IMR-90 (cell line): Measurements from ENCODE around the gene CD14. TPM values are rescaled to one million over a fixed set of nuclear protein-coding genes. Genes with fewer than 3 reads are reported as not detected.

ENCODE experiments used
- ATAC-seq: fragments of 200-7000 bp; cut with Tn5 transposase; 2 replicates; pipeline ENCODE4 v1.9.1; 2020; ENCODE audit warnings: low read depth, mild to moderate bottlenecking, moderate library complexity
- BruUV-seq: library from RNA; stranded (reverse); fragments of 400-500 nt; replicated peaks from 2 replicates; lab custom pipeline; 2021; lab: Mats Ljungman, UMichigan
- CTCF ChIA-PET: fragments of 300-600 bp; formaldehyde crosslinking; extraction: SDS; loops from one replicate; lab custom pipeline; 2021; ENCODE audit warnings: antibody characterized with exemption; lab: Yijun Ruan, JAX
- POLR2A ChIA-PET: fragments of 300-600 bp; sonication (Branson Sonifier 250); formaldehyde crosslinking; loops from one replicate; lab custom pipeline; 2022; ENCODE audit warnings: antibody characterized with exemption; ENCODE audit not compliant: unreplicated experiment; lab: Charles Lee
- DNase-seq: peaks from one replicate; pipeline ENCODE4 v3.0.0; 2013
- H2AFZ ChIP-seq: replicated peaks from 2 replicates; pipeline ENCODE3; 2013; ENCODE audit warnings: low read length, mild to moderate bottlenecking; ENCODE audit not compliant: poor library complexity
- H2AK5ac ChIP-seq: 2 replicates; pipeline ENCODE4 v1.6.1; 2013; ENCODE audit warnings: low read depth, low read length, inconsistent platforms
- H2AK9ac ChIP-seq: replicated peaks from 2 replicates; pipeline ENCODE3; 2013; ENCODE audit warnings: mild to moderate bottlenecking, low read depth, low read length, moderate library complexity; ENCODE audit not compliant: poor library complexity
- H2BK120ac ChIP-seq: 2 replicates; pipeline ENCODE4 v1.6.1; 2013; ENCODE audit warnings: low read depth, low read length, inconsistent platforms
- H2BK15ac ChIP-seq: 3 replicates; pipeline ENCODE4 v1.6.1; 2013; ENCODE audit warnings: low read depth, low read length, inconsistent platforms
- H2BK20ac ChIP-seq: 2 replicates; pipeline ENCODE4 v1.6.1; 2013; ENCODE audit warnings: low read depth, mild to moderate bottlenecking, inconsistent platforms, low read length, moderate library complexity
- H2BK5ac ChIP-seq: 2 replicates; pipeline ENCODE4 v1.6.1; 2013; ENCODE audit warnings: mild to moderate bottlenecking, low read depth, low read length, inconsistent platforms; ENCODE audit not compliant: poor library complexity, severe bottlenecking
- H3K14ac ChIP-seq: replicated peaks from 2 replicates; pipeline ENCODE4 v1.6.1; 2013; ENCODE audit warnings: low read depth, low read length, inconsistent platforms
- H3K18ac ChIP-seq: 2 replicates; pipeline ENCODE4 v1.6.1; 2013; ENCODE audit warnings: low read depth, low read length, control low read depth
- H3K23ac ChIP-seq: 2 replicates; pipeline ENCODE4 v1.6.1; 2013; ENCODE audit warnings: low read depth, low read length, inconsistent platforms
- H3K27ac ChIP-seq: 2 replicates; pipeline ENCODE4 v1.5.1; 2013; ENCODE audit warnings: mild to moderate bottlenecking, control low read depth, low read length; ENCODE audit not compliant: insufficient read depth
- H3K27me3 ChIP-seq: 2 replicates; pipeline ENCODE4 v1.6.1; 2013; ENCODE audit warnings: low read length; ENCODE audit not compliant: control insufficient read depth, insufficient read depth
- H3K36me3 ChIP-seq: 2 replicates; pipeline ENCODE4 v1.6.1; 2013; ENCODE audit warnings: low read length, mixed read lengths; ENCODE audit not compliant: control insufficient read depth, insufficient read depth
- H3K4ac ChIP-seq: 2 replicates; pipeline ENCODE4 v1.6.1; 2013; ENCODE audit warnings: low read depth, low read length, inconsistent platforms
- H3K4me1 ChIP-seq: 2 replicates; pipeline ENCODE4 v1.6.1; 2013; ENCODE audit warnings: low read length, mixed read lengths; ENCODE audit not compliant: control insufficient read depth, insufficient read depth
- H3K4me2 ChIP-seq: 2 replicates; pipeline ENCODE4 v1.6.1; 2013; ENCODE audit warnings: low read depth, mild to moderate bottlenecking, control low read depth, low read length, moderate library complexity
- H3K4me3 ChIP-seq: 2 replicates; pipeline ENCODE4 v1.5.1; 2013; ENCODE audit warnings: low read depth, mild to moderate bottlenecking, control low read depth, low read length, moderate library complexity; ENCODE audit not compliant: insufficient read depth
- H3K56ac ChIP-seq: 2 replicates; pipeline ENCODE4 v1.6.1; 2013; ENCODE audit warnings: low read length, inconsistent platforms; ENCODE audit not compliant: insufficient read depth; ENCODE audit errors: extremely low read depth
- H3K79me1 ChIP-seq, 2 experiments: 2 replicates each; pipeline ENCODE4 v1.6.1; 2013; ENCODE audit warnings: low read length in 2 of 2, inconsistent platforms in 1 of 2, low read depth in 1 of 2
- H3K9ac ChIP-seq: 2 replicates; pipeline ENCODE4 v1.6.1; 2013; ENCODE audit warnings: low read depth, low read length, control low read depth
- H3K9me1 ChIP-seq: 2 replicates; pipeline ENCODE4 v1.6.1; 2013; ENCODE audit warnings: low read length, inconsistent platforms; ENCODE audit not compliant: insufficient read depth
- H3K9me3 ChIP-seq: 2 replicates; pipeline ENCODE4 v1.6.1; 2013; ENCODE audit warnings: low read length; ENCODE audit not compliant: control insufficient read depth, insufficient read depth
- H4K20me1 ChIP-seq: 2 replicates; pipeline ENCODE4 v1.6.1; 2013; ENCODE audit warnings: low read length, inconsistent platforms; ENCODE audit not compliant: insufficient read depth
- H4K5ac ChIP-seq: 2 replicates; pipeline ENCODE4 v1.6.1; 2013; ENCODE audit warnings: mild to moderate bottlenecking, low read depth, low read length, control low read depth
- H4K8ac ChIP-seq, 2 experiments: 2 replicates each; pipeline ENCODE4 v1.6.1; 2013; ENCODE audit warnings: low read depth in 2 of 2, low read length in 2 of 2, control low read depth in 1 of 2, inconsistent platforms in 1 of 2
- H4K91ac ChIP-seq: 2 replicates; pipeline ENCODE4 v1.6.1; 2013; ENCODE audit warnings: low read depth, low read length, inconsistent platforms; ENCODE audit not compliant: insufficient read depth
- CHD1 ChIP-seq: IDR thresholded peaks from 2 replicates; pipeline ENCODE4 v1.6.1; 2012; ENCODE audit warnings: low read depth, low read length, improper control_type of control experiment
- MAFK ChIP-seq: IDR thresholded peaks from 2 replicates; pipeline ENCODE4 v1.6.1; 2012; ENCODE audit warnings: low read depth, low read length, improper control_type of control experiment
- POLR2A ChIP-seq: IDR thresholded peaks from 2 replicates; pipeline ENCODE4 v1.6.1; 2012; ENCODE audit warnings: mild to moderate bottlenecking, low read depth, low read length
- RCOR1 ChIP-seq: IDR thresholded peaks from 2 replicates; pipeline ENCODE4 v1.6.1; 2012; ENCODE audit warnings: mild to moderate bottlenecking, low read length, improper control_type of control experiment; ENCODE audit not compliant: insufficient replicate concordance
- RFX5 ChIP-seq: IDR thresholded peaks from 2 replicates; pipeline ENCODE4 v1.8.0; 2012; ENCODE audit warnings: low read depth, mild to moderate bottlenecking, low read length, moderate library complexity
- WGBS, 2 experiments: methylation state at CpG; one replicate each; pipeline versions ENCODE4 v1.1.5 to v1.1.7; 2013; ENCODE audit warnings: missing lambda C conversion rate in 2 of 2; ENCODE audit not compliant: insufficient read length in 1 of 2; ENCODE audit errors: extremely low coverage in 2 of 2; 5-methylcytosine and 5-hydroxymethylcytosine counted together
- dilution Hi-C: fragments of 300-500 bp; cut with HindIII; formaldehyde crosslinking; loops from one replicate; pipeline ENCODE4 v1.14.3; 2018; ENCODE audit warnings: low sequenced_read_pairs; ENCODE audit not compliant: unreplicated experiment
- in situ Hi-C: fragments of 300-500 bp; cut with MboI; formaldehyde crosslinking; loops from 3 replicates; pipeline ENCODE4 v1.14.3; 2019; ENCODE audit warnings: low sequenced_read_pairs, inconsistent platforms, mixed read lengths
- intact Hi-C: fragments of 100-400 bp; cut with micrococcal nuclease; formaldehyde crosslinking; loops from 2 replicates; pipeline ENCODE4 v1.10.0; 2022
- polyA plus RNA-seq, 3 experiments: library from polyadenylated mRNA; depleted of rRNA; stranded (reverse); fragments of >200 nt; gene quantifications; 2 replicates each; pipeline ENCODE4 v1.2.3, GENCODE V29; 2012; ENCODE audit warnings: low replicate concordance in 1 of 3
- total RNA-seq: library from RNA; depleted of rRNA; stranded (reverse); fragments of >200 nt; gene quantifications from 2 replicates; pipeline ENCODE4 v1.2.3, GENCODE V29; 2012
- TF ChIP-seq, protein P1 (sequence below): conservative IDR thresholded peaks from 2 replicates; pipeline ENCODE4 v1.5.1; 2012; ENCODE audit warnings: mild to moderate bottlenecking, low read depth, low read length, improper control_type of control experiment

Gene CD14
- total and polyA plus RNA-seq, 2 of the 4 experiments (the other 2 are of a cell fraction), result 0.17 to 0.18 TPM

DNA sequence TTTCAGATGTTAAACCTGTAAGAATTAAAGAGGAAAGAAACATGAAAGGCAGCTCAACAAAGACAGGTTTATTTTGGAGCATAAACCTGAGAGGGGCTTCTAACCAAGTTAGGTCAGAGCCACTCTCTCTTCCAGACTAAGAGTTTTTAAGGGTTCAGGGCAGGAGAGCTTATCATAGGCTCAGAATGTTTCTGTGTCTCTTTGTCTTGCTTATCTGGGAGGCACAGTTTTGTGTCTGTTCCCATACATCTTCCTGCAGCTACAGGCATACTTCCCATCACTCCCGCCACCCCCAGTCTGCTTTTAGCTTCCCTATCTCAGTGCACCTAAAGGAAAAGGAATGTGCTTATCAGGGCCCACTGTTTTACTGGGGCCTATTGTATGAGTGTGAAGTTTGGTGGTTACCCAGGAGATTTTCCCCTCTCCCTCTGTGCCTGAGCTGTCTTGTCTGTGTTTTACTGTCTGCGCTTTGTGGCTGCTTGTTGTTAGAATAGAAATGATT, 21.9 kb downstream of the CD14 start:
- Histone ChIP-seq H4K5ac (no peak overlapping the region), H3K9ac (no peak overlapping the region), H2BK120ac (no peak overlapping the region), H4K20me1 (no peaks in the 10 kb centered on the region), H3K4me2 (no peak overlapping the region), H2BK20ac (no peak overlapping the region), H4K8ac (no peak overlapping the region), H3K4me3 (no peak overlapping the region), H3K9me3 (no peaks in the 10 kb centered on the region), H4K91ac (no peak overlapping the region), H3K4me1 (peaks cover 2% of the 10 kb centered on the region; the same call in 1 of the 2 replicates), H2AK5ac (no peak overlapping the region), H3K79me1 (no peaks in the 10 kb centered on the region), H3K27me3 (peaks cover 6% of the 10 kb centered on the region), H2AK9ac (no peak overlapping the region), H2BK5ac (no peak overlapping the region), H3K56ac (no peak overlapping the region), H3K23ac (no peak overlapping the region), H3K9me1 (no peaks in the 10 kb centered on the region), H2BK15ac (no peak overlapping the region), H3K18ac (no peak overlapping the region), H3K4ac (no peak overlapping the region), H3K14ac (no peak overlapping the region), H3K36me3 (no peaks in the 10 kb centered on the region), H3K27ac (no peak overlapping the region), H2AFZ (no peak overlapping the region)
- intact Hi-C loops (no loop called here), dilution Hi-C loops (no loop called here), in situ Hi-C loops (no loop called here)
- peak; percentile 20 for DNase-seq
- no CpG with 5 or more reads among the region's 2 CpGs for WGBS, 2 experiments
- no peak for ATAC-seq
- CTCF ChIA-PET, result no interaction called here
- TF ChIP-seq, protein P1, sequence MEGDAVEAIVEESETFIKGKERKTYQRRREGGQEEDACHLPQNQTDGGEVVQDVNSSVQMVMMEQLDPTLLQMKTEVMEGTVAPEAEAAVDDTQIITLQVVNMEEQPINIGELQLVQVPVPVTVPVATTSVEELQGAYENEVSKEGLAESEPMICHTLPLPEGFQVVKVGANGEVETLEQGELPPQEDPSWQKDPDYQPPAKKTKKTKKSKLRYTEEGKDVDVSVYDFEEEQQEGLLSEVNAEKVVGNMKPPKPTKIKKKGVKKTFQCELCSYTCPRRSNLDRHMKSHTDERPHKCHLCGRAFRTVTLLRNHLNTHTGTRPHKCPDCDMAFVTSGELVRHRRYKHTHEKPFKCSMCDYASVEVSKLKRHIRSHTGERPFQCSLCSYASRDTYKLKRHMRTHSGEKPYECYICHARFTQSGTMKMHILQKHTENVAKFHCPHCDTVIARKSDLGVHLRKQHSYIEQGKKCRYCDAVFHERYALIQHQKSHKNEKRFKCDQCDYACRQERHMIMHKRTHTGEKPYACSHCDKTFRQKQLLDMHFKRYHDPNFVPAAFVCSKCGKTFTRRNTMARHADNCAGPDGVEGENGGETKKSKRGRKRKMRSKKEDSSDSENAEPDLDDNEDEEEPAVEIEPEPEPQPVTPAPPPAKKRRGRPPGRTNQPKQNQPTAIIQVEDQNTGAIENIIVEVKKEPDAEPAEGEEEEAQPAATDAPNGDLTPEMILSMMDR, result no peak
- TF ChIP-seq MAFK, result no peak
- TF ChIP-seq RCOR1, result no peak
- no peak for TF ChIP-seq CHD1
- no peak for TF ChIP-seq POLR2A
- no peak for TF ChIP-seq RFX5
- POLR2A ChIA-PET, result no interaction called here
- BruUV-seq, result no TSS peak
